MCF 10A (cell line): Measurements from ENCODE around the gene MRPS27. TPM values are rescaled to one million over a fixed set of nuclear protein-coding genes. Genes with fewer than 3 reads are reported as not detected.

Experiments used
- BruUV-seq: library from RNA; stranded (reverse); fragments of 400-500 nt; replicated peaks from 2 replicates; lab custom pipeline; 2021; lab: Mats Ljungman, UMichigan
- CTCF ChIA-PET: fragments of 300-600 bp; sonication (Branson Sonifier 250); formaldehyde crosslinking; extraction: SDS; loops from one replicate; lab custom pipeline; 2021; ENCODE audit warnings: antibody characterized with exemption, inconsistent platforms; lab: Yijun Ruan, JAX
- POLR2A ChIA-PET: fragments of 300-600, 350-650 bp; sonication (Branson Sonifier 250); formaldehyde crosslinking; extraction: SDS; loops from one replicate; lab custom pipeline; 2020; ENCODE audit warnings: antibody characterized with exemption, inconsistent platforms; lab: Yijun Ruan, JAX
- DNase-seq: peaks from one replicate; pipeline ENCODE4 v3.0.0-alpha.2; 2018; ENCODE audit not compliant: unreplicated experiment
- H3K27ac Mint-ChIP-seq: one replicate; pipeline ENCODE4 v1.8.0; 2022; ENCODE audit warnings: mild to moderate bottlenecking, low read depth, mixed read lengths; ENCODE audit not compliant: unreplicated experiment
- H3K27me3 Mint-ChIP-seq: one replicate; pipeline ENCODE4 v1.8.0; 2022; ENCODE audit warnings: mixed read lengths; ENCODE audit not compliant: insufficient read depth, unreplicated experiment
- H3K36me3 Mint-ChIP-seq: one replicate; pipeline ENCODE4 v1.8.0; 2022; ENCODE audit warnings: mild to moderate bottlenecking, moderate library complexity, mixed read lengths; ENCODE audit not compliant: insufficient read depth, unreplicated experiment
- H3K4me1 Mint-ChIP-seq: one replicate; pipeline ENCODE4 v1.8.0; 2022; ENCODE audit warnings: mixed read lengths; ENCODE audit not compliant: insufficient read depth, unreplicated experiment
- H3K4me3 Mint-ChIP-seq: one replicate; pipeline ENCODE4 v1.8.0; 2022; ENCODE audit warnings: mild to moderate bottlenecking, moderate library complexity, mixed read lengths; ENCODE audit not compliant: unreplicated experiment
- H3K9me3 Mint-ChIP-seq: one replicate; pipeline ENCODE4 v1.8.0; 2022; ENCODE audit warnings: mixed read lengths; ENCODE audit not compliant: unreplicated experiment
- intact Hi-C: fragments of 100-400 bp; cut with micrococcal nuclease; formaldehyde crosslinking; loops from 2 replicates; pipeline ENCODE4 v1.14.1; 2022
- total RNA-seq: library from RNA; stranded (reverse); gene quantifications from 2 replicates; pipeline ENCODE4 v1.2.3, GENCODE V29; 2022
- TF ChIP-seq, protein P1 (sequence below): fragments of 200-600 bp; IDR thresholded peaks from one replicate; pipeline ENCODE4 v1.8.0; 2022; ENCODE audit warnings: antibody characterized with exemption, mild to moderate bottlenecking; ENCODE audit not compliant: unreplicated experiment

The MRPS27 gene
- total RNA-seq, 1 experiment from 2014 or later, result 68.5 TPM

- H3K27ac Mint-ChIP-seq, result no peak overlapping the region
- ChIA-PET POLR2A (no interaction called here), CTCF (no interaction called here)
- no peaks in the 10 kb centered on the region for H3K36me3 Mint-ChIP-seq
- peaks cover 19% of the 10 kb centered on the region for H3K9me3 Mint-ChIP-seq
- no peak for DNase-seq
- intact Hi-C loops, result no loop called here
- TF ChIP-seq, protein P1, sequence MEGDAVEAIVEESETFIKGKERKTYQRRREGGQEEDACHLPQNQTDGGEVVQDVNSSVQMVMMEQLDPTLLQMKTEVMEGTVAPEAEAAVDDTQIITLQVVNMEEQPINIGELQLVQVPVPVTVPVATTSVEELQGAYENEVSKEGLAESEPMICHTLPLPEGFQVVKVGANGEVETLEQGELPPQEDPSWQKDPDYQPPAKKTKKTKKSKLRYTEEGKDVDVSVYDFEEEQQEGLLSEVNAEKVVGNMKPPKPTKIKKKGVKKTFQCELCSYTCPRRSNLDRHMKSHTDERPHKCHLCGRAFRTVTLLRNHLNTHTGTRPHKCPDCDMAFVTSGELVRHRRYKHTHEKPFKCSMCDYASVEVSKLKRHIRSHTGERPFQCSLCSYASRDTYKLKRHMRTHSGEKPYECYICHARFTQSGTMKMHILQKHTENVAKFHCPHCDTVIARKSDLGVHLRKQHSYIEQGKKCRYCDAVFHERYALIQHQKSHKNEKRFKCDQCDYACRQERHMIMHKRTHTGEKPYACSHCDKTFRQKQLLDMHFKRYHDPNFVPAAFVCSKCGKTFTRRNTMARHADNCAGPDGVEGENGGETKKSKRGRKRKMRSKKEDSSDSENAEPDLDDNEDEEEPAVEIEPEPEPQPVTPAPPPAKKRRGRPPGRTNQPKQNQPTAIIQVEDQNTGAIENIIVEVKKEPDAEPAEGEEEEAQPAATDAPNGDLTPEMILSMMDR, result no peak
- peaks cover 21% of the 10 kb centered on the region for H3K27me3 Mint-ChIP-seq
- no peak overlapping the region for H3K4me3 Mint-ChIP-seq
- H3K4me1 Mint-ChIP-seq, result no peaks in the 10 kb centered on the region
- no TSS peak for BruUV-seq
Observed at GRCh38 chr5:72195581-72195980, 124.5 kb downstream of the MRPS27 start.

- H3K4me1 Mint-ChIP-seq, result no peaks in the 10 kb centered on the region
- intact Hi-C loops, result no loop called here
- CTCF ChIA-PET, result no interaction called here
- peaks cover 21% of the 10 kb centered on the region for H3K27me3 Mint-ChIP-seq
- H3K36me3 Mint-ChIP-seq, result no peaks in the 10 kb centered on the region
- BruUV-seq, result no TSS peak
- TF ChIP-seq, protein P1, result no peak
- DNase-seq, result no peak
- peaks cover 19% of the 10 kb centered on the region for H3K9me3 Mint-ChIP-seq
- no peak overlapping the region for H3K27ac Mint-ChIP-seq
- POLR2A ChIA-PET, result no interaction called here
- H3K4me3 Mint-ChIP-seq, result no peak overlapping the region
Observed at GRCh38 chr5:72194846-72195245, 125.2 kb downstream of the MRPS27 start.

- intact Hi-C loops, result no loop called here
- TF ChIP-seq, protein P1, result no peak
- H3K27ac Mint-ChIP-seq, result no peak overlapping the region
- no peak for DNase-seq
- peaks cover 18% of the 10 kb centered on the region for H3K27me3 Mint-ChIP-seq
- POLR2A ChIA-PET, result interaction anchor here (1.4 kb wide), 1 partner anchor 56 kb away, joined by 4 read pairs; no protein-coding TSS in a partner anchor
- CTCF ChIA-PET, result no interaction called here
- H3K4me1 Mint-ChIP-seq, result no peaks in the 10 kb centered on the region
- H3K4me3 Mint-ChIP-seq, result no peak overlapping the region
- H3K36me3 Mint-ChIP-seq, result no peaks in the 10 kb centered on the region
- H3K9me3 Mint-ChIP-seq, result peaks cover 17% of the 10 kb centered on the region
- no TSS peak for BruUV-seq
Observed at GRCh38 chr5:72191404-72191803, 128.6 kb downstream of the MRPS27 start.

GRCh38 chr5:72189146-72189545 is 130.9 kb downstream of the MRPS27 start:
- H3K4me1 Mint-ChIP-seq, result no peaks in the 10 kb centered on the region
- H3K36me3 Mint-ChIP-seq, result no peaks in the 10 kb centered on the region
- ChIA-PET CTCF (no interaction called here), POLR2A (no interaction called here)
- H3K27ac Mint-ChIP-seq, result no peak overlapping the region
- H3K4me3 Mint-ChIP-seq, result no peak overlapping the region
- TF ChIP-seq, protein P1, result no peak
- no peaks in the 10 kb centered on the region for H3K9me3 Mint-ChIP-seq
- intact Hi-C loops, result no loop called here
- no peak for DNase-seq
- H3K27me3 Mint-ChIP-seq, result no peaks in the 10 kb centered on the region
- BruUV-seq, result no TSS peak
